Measurements from ENCODE around the gene FFAR4. TPM values are rescaled to one million over a fixed set of nuclear protein-coding genes. Genes with fewer than 3 reads are reported as not detected.
"Not testable (repeated sequence)": the region's sequence is repeated elsewhere in the genome, so short reads cannot be mapped to it uniquely, and the experiment has no call there.

FFAR4 gene
- not detected in 2 replicates for total RNA-seq

DNA sequence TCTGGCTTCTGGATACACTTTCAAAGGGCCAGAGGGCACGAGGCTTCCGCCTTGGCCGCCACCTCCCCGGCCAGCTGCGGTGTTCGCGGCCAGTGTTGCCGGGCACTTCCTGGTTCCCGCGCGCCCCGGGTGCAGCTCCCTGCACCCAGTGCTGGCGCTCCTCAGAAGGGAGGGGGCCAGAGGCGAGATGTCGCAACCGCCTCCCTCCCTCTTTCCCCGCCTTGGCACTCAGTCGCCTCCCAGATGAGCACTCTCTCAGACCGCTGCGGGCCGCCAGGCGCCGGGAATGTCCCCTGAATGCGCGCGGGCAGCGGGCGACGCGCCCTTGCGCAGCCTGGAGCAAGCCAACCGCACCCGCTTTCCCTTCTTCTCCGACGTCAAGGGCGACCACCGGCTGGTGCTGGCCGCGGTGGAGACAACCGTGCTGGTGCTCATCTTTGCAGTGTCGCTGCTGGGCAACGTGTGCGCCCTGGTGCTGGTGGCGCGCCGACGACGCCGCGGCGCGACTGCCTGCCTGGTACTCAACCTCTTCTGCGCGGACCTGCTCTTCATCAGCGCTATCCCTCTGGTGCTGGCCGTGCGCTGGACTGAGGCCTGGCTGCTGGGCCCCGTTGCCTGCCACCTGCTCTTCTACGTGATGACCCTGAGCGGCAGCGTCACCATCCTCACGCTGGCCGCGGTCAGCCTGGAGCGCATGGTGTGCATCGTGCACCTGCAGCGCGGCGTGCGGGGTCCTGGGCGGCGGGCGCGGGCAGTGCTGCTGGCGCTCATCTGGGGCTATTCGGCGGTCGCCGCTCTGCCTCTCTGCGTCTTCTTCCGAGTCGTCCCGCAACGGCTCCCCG, at the start of gene FFAR4:
Gene FFAR4 (plus strand): TSS at position 231 of the 842 bp plus-strand sequence. CDS start 56 bp downstream, at position 287.
- no peak for DNase-seq (ENCODE audit: extremely low read depth, low read depth, low spot score)

DNA sequence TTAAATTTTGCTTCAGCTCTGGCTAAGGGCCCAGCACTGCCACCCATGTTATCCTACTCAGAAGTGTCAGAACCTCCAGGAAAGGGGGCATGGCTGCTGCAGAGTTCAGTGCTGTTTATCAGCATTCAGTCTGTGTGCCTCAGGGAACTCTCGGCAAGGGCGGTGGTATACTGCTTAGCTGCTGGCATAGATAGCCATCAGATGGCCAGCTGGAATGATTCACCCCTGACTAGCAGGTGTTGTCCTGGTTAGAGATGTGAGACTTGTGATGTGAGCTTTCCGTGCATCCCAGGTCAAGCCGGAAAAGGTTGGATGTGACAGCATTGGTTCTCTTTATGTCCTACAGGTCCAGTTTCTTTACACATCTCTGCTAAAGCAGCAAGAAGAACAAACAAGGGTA, 47.9 kb upstream of the FFAR4 start:
- DNase-seq (ENCODE audit: extremely low read depth, low read depth, low spot score): no peak

DNA sequence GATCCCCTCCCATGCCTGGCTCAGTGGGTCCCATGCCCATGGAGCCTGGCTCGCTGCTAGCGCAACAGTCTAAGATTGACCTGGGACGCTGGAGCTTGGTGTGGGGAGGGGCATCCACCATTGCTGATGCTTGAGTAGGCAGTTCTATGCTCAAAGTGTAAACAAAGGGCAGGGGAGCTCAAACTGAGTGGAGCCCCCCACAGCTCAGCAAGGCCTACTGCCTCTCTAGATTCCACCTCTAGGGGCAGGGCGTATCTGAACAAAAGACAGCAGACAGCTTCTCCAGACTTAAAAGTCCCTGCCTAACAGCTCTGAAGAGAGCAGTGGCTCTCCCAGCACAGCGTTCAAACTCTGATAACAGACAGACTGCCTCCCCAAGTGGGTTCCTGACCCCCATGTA, 31.2 kb upstream of the FFAR4 start:
- no peak for DNase-seq (ENCODE audit: extremely low read depth, low read depth, low spot score)

GRCh38 chr10:93540871-93541270, 25.6 kb upstream of the FFAR4 start:
- DNase-seq (ENCODE audit: extremely low read depth, low read depth, low spot score): not testable (repeated sequence)

GRCh38 chr10:93541402-93542357, 24.8 kb upstream of the FFAR4 start:
- DNase-seq (ENCODE audit: extremely low read depth, low read depth, low spot score): no peak

- DNase-seq (ENCODE audit: extremely low read depth, low read depth, low spot score): no peak
These were observed 24.1 kb upstream of the FFAR4 start for GRCh38 chr10:93542358-93542791.

DNA sequence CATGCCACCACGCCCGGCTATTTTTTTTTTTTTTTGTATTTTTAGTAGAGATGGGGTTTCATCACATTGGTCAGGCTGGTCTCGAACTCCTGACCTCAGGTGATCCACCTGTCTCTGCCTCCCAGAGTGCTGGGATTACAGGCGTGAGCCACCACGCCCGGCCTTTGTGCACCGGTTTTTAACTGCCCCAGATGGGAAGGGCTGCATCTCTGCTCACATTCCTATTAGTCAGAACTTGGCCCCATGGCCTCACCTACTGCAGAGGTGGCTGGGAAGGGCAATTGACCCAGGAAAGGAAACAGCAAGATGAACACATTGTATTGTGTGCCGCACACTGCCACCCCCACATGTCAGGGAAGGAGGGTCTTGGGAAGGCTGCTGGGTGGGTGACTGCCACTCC, 19.5 kb upstream of the FFAR4 start:
- not testable (repeated sequence) for DNase-seq (ENCODE audit: extremely low read depth, low read depth, low spot score)

DNA sequence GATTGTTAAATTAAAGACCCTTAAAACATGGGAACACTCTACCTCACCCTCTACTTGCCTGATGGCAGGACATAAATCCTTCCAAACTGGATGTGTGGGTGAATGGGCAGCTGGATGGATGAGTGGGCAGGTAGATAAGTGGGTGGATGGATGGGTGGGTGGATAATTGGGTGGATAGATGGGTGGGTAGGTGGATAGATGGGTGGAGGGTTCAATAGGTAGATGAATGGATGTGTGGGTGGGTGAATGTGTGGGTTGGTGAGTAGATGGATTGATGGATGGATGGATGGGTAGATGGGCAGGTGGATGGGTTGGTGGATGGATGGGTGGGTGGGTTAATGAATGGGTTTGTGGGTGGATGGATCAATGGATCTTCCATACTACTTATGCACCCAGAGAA, 18.9 kb upstream of the FFAR4 start:
- DNase-seq (ENCODE audit: extremely low read depth, low read depth, low spot score): no peak

DNA sequence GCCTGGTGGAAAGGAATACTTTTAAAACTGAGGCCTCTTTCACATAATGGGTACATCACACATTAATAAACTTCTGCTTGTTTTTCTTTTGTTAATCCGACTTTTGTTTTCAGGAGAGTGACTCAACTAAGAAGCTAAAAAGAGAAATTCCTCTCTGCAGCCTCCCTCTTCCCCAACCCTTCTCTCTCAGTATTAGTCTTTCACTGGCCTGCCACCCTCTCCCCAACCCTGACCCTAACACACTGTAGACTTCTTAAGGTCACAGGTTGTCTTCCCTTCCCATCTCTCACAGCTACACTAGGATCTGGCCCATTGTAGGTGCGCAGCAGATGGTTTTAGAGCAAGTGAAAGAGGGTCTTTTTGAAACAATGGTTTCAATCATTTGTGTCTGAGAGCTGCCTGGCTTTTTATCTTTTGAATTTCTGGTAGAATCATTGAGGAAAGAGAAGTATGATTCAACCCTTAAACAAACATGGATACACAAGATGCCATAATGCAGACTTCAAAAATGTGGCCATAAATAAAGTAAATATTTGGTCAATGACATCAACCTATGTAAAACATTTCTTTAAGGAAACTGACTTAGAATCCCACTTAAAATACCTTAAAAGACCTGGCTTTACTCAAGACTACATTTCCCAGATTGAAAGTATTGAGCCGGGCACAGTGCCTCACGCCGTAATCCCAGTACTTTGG, 17.9 kb upstream of the FFAR4 start:
- no peak for DNase-seq (ENCODE audit: extremely low read depth, low read depth, low spot score)

- DNase-seq (ENCODE audit: extremely low read depth, low read depth, low spot score): no peak
These were observed 15.9 kb upstream of the FFAR4 start for GRCh38 chr10:93550606-93551005.

DNA sequence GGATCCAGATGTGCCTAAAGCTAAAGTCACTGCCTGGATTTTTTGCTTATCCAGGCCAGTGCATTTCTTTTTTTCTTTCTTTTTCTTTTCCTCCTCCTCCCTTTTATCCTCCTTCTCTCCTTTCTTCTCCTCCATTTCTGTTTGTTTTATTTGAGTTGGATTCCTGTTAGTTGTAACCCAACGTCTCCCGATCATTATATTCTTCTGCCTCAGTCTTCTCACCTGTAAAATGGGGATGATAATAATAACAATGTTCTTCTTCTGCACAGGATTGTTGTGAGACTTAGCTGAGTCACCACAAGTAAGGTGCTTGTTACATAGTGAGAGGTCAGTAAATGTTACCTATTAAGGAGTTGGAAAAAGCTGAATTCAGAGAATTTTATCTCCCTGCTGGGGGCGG, 13.7 kb upstream of the FFAR4 start:
- DNase-seq (ENCODE audit: extremely low read depth, low read depth, low spot score): no peak

GRCh38 chr10:93553482-93554315, 12.8 kb upstream of the FFAR4 start:
- DNase-seq (ENCODE audit: extremely low read depth, low read depth, low spot score): no peak

DNA sequence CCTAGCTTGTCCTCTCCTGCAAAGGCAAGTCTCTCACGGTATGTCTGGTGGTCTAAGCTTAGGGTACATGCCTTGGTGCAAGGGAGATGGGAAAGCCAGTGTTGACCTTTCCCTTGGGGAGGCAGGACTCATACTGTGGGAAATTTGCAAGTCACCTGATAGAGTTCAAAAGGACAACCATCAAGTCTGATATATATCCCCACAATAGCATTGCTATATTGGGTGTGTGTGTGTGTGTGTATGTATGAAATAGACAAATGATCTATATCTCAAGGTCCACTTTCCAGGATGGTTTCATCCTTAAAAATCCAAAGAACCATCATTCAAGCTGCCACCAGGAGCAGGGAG, 12.2 kb upstream of the FFAR4 start:
- DNase-seq (ENCODE audit: extremely low read depth, low read depth, low spot score): no peak

- no peak for DNase-seq (ENCODE audit: extremely low read depth, low read depth, low spot score)
These were observed 11.6 kb upstream of the FFAR4 start for GRCh38 chr10:93554760-93555432.

DNA sequence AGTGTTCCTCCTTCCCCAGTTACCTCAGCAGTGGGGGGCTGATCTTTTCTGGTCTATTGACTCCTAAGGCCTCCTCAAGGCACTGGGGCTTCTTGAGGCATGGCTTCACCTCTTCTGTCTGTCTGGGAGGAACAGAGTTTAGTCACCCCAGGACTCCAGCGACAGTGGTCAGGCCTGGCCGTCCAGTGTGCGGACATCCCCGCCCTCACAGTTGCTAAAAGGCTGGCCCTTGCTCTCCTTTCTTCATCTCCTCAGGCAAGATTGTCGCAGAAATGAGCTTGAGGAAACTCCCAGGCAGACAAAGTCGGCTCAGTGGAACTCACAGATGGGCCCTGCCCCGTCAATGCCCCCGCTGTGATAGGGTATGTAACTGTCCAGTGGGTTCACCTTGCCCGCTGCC, 7.0 kb upstream of the FFAR4 start:
- DNase-seq (ENCODE audit: extremely low read depth, low read depth, low spot score): no peak

DNA sequence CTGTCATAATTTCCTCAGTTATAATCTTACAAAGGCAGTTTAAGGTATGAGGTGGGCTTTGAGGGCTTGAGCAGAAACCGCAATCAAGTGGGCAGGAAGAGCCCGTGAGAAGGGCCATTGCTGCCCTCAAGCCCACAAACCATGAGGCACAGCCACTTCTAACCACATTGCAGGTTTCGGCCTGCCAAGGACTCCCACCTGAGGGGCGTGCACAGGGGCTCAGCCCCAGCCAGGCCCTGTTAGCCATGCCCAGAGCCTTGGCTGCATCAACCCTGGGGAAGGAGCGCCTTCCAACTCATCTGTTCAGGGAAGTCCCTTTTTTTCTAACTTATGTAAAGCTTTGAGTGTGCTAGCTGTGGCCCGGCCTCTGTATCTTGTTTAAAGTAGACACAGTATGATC, 5.9 kb upstream of the FFAR4 start:
- DNase-seq (ENCODE audit: extremely low read depth, low read depth, low spot score): no peak

DNA sequence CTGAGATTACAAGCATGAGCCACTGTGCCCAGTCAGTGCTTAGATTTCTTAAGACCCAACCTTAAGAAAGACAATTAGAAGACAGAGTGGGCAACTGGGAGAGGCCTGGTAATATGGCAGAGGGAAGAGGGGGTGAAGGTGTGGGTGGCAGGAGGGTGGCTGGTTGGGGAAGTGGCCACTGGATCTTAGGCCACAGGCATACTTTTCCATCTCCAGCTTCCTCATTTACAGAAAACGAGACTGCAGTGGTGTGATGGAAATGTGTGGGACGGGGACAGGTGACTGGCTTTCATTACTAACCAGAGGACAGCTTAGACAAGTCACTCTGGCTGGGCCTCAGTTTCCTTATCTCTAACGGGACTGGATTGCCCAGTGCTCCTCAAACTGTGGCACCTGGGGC, 1.0 kb upstream of the FFAR4 start:
- DNase-seq (ENCODE audit: extremely low read depth, low read depth, low spot score): no peak

- DNase-seq (ENCODE audit: extremely low read depth, low read depth, low spot score): no peak
These were observed 1.0 kb downstream of the FFAR4 start for GRCh38 chr10:93567277-93568104.

DNA sequence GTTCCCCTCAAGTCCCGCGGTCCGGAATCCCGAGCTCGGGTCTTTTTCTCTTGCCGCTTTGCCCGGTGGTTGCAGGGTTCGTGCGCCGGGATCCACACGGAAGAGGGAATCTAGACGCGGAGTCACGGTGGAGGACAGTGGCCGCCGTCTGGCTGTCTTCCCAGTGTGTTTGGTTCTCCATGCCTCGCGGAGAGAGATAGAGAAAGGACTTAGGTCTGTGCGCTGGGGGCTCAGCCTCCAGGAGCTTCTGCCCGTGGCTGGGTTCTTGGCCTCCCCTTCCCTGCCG, 1.6 kb downstream of the FFAR4 start:
- DNase-seq (ENCODE audit: extremely low read depth, low read depth, low spot score): no peak

Data from glomerular endothelial cell (primary cell).